K562 (cell line): ENCODE results near the gene PLEKHA7. TPM values are rescaled to one million over a fixed set of nuclear protein-coding genes. Genes with fewer than 3 reads are reported as not detected.
A peak's percentile ranks its signal among the peaks of the same experiment; 100 is the strongest.

Source experiments
- ATF7 ChIP-seq: fragments of 450-650 bp; IDR thresholded peaks from 2 replicates; pipeline ENCODE4 v1.7.1; 2014; ENCODE audit warnings: mild to moderate bottlenecking, moderate library complexity
- BCOR ChIP-seq: fragments of 450-650 bp; IDR thresholded peaks from 2 replicates; pipeline ENCODE4 v1.6.1; 2016
- BRD9 ChIP-seq: fragments of 450-650 bp; IDR thresholded peaks from 2 replicates; pipeline ENCODE4 v1.6.1; 2018; ENCODE audit warnings: low read depth; ENCODE audit not compliant: partially characterized antibody
- CBX3 ChIP-seq, 2 experiments: IDR thresholded peaks; 1 replicate in 1 of 2; 2 replicates in 1 of 2; pipeline ENCODE4 v1.6.1; 2012; ENCODE audit warnings: inconsistent platforms in 2 of 2, low read length in 2 of 2, borderline replicate concordance in 1 of 2, control low read depth in 1 of 2
- CTCFL ChIP-seq: IDR thresholded peaks from 2 replicates; pipeline ENCODE4 v1.6.1; 2011; ENCODE audit warnings: borderline replicate concordance, low read depth, mild to moderate bottlenecking, moderate library complexity, low read length; ENCODE audit not compliant: insufficient read depth, poor library complexity, severe bottlenecking
- EHMT2 ChIP-seq: fragments of 450-650 bp; IDR thresholded peaks from 2 replicates; pipeline ENCODE4 v1.6.1; 2018; ENCODE audit warnings: antibody characterized with exemption
- GTF2F1 ChIP-seq: IDR thresholded peaks from 2 replicates; pipeline ENCODE4 v1.6.1; 2011; ENCODE audit warnings: low read depth, low read length, improper control_type of control experiment
- HMGXB4 ChIP-seq: sonication (generic); formaldehyde crosslinking; IDR thresholded peaks from 2 replicates; pipeline ENCODE4 v1.8.1; 2023; ENCODE audit warnings: mild to moderate bottlenecking, missing genetic modification reagents
- MAZ ChIP-seq, 2 experiments: fragments of 450-650 bp in 1 of 2; sonication (generic) in 1 of 2; formaldehyde crosslinking; IDR thresholded peaks in 1 of 2; conservative IDR thresholded peaks in 1 of 2; 2 replicates each; pipeline versions ENCODE4 v1.4.0 to v1.5.0; 2020; ENCODE audit warnings: mild to moderate bottlenecking in 1 of 2, missing genetic modification reagents in 1 of 2
- NR2C1 ChIP-seq, 2 experiments: fragments of 450-650 bp; IDR thresholded peaks; 2 replicates each; pipeline ENCODE4 v1.6.1; 2017; ENCODE audit warnings: mild to moderate bottlenecking in 2 of 2, antibody characterized with exemption in 1 of 2, inconsistent platforms in 1 of 2, missing compliant biosample characterization in 1 of 2, missing genetic modification characterization in 1 of 2
- OTX1 ChIP-seq: fragments of 450-650 bp; formaldehyde crosslinking; IDR thresholded peaks from 2 replicates; pipeline ENCODE4 v1.4.0; 2022; ENCODE audit warnings: mild to moderate bottlenecking
- PATZ1 ChIP-seq: fragments of 250-450 bp; sonication (Bioruptor Pico); IDR thresholded peaks from 2 replicates; pipeline ENCODE4 v1.5.0; 2020; ENCODE audit warnings: mild to moderate bottlenecking, borderline replicate concordance
- RBFOX2 ChIP-seq: fragments of 200-400 bp; formaldehyde crosslinking; IDR thresholded peaks from 2 replicates; pipeline ENCODE4 v1.6.1; 2017; ENCODE audit warnings: low read depth, mild to moderate bottlenecking, low read length, moderate library complexity
- SMARCA5 ChIP-seq: fragments of 450-650 bp; IDR thresholded peaks from 2 replicates; pipeline ENCODE4 v1.6.1; 2016
- SRSF1 ChIP-seq: fragments of 200-400 bp; formaldehyde crosslinking; IDR thresholded peaks from 2 replicates; pipeline ENCODE4 v1.6.1; 2017; ENCODE audit warnings: mild to moderate bottlenecking, low read depth, low read length, moderate library complexity
- TAF7 ChIP-seq: fragments of 450-650 bp; IDR thresholded peaks from 2 replicates; pipeline ENCODE4 v1.6.1; 2016; ENCODE audit warnings: missing genetic modification characterization, missing compliant biosample characterization
- TBP ChIP-seq: optimal IDR thresholded peaks from 2 replicates; pipeline ENCODE3; 2011; ENCODE audit warnings: low read depth, low read length, improper control_type of control experiment
- ZNF217 ChIP-seq: sonication (generic); formaldehyde crosslinking; IDR thresholded peaks from 2 replicates; pipeline ENCODE4 v1.8.0; 2022; ENCODE audit warnings: mild to moderate bottlenecking, missing genetic modification reagents
- ZNF408 ChIP-seq: fragments of 250-450 bp; sonication (Bioruptor Pico); IDR thresholded peaks from 2 replicates; pipeline ENCODE4 v1.4.0; 2020; ENCODE audit warnings: low read depth, mild to moderate bottlenecking, moderate library complexity
- ZNF639 ChIP-seq, 2 experiments: fragments of 200-800 bp in 1 of 2; sonication (Bioruptor generic) in 1 of 2; sonication (generic) in 1 of 2; formaldehyde crosslinking in 1 of 2; IDR thresholded peaks in 1 of 2; conservative IDR thresholded peaks in 1 of 2; 2 replicates each; pipeline versions ENCODE4 v1.5.0 to v1.6.1; 2016 to 2020; ENCODE audit warnings: missing compliant biosample characterization in 1 of 2, missing genetic modification characterization in 1 of 2, missing genetic modification reagents in 1 of 2
- polyA plus RNA-seq, 8 experiments: library from polyadenylated mRNA; depleted of rRNA in 4 of 8; stranded (reverse) in 5 of 8; unstranded in 3 of 8; fragments of >200 nt; fragmentation: Nextera tagmentation in 2 of 8; fragmentation: Illumina TruSeq in 1 of 8; extraction: Ambion mirVana in 2 of 8; extraction: Trizol in 1 of 8; gene quantifications; 2 replicates each; pipeline versions ENCODE4 v1.2.1 to v1.2.3, GENCODE V29; 2011 to 2014; ENCODE audit warnings: inconsistent platforms in 1 of 8, missing spikeins in 1 of 8
- total RNA-seq, 7 experiments: library from RNA; depleted of rRNA in 6 of 7; stranded (reverse); fragments of >200 nt in 6 of 7; fragmentation: Illumina TruSeq in 2 of 7; extraction: Trizol in 2 of 7; gene quantifications; 2 replicates each; pipeline versions ENCODE4 v1.2.1 to v1.2.3, GENCODE V29; 2011 to 2021; ENCODE audit warnings: low replicate concordance in 1 of 7

Gene PLEKHA7
- total and polyA plus RNA-seq, 9 of the 15 experiments (the other 6 are each of a cell fraction or from before 2014, with no cell fraction given) = 0.06 to 0.77 (median 0.20) TPM; not detected in 1

GRCh38 chr11:16738193-16738946 lies 275.8 kb downstream of the PLEKHA7 start, which contains the start of gene C11orf58 (continued):
- TF ChIP-seq ZNF639 (CRISPR knock-in tag; conservative IDR thresholded peaks at IDR 0.05 in 1 of 2, IDR thresholded peaks at IDR 0.05 in 1 of 2) = peak; percentile 53 to 57; a peak in 1 of 4 replicates
- no peak; the same call in 1 of the 2 replicates for TF ChIP-seq EHMT2
- TF ChIP-seq ATF7 = peak; percentile 91
- TF ChIP-seq BCOR = 0 out of 2 replicates have a peak, but pooled peaks have one; percentile 9
- TF ChIP-seq BRD9 = peak; percentile 90
- TF ChIP-seq TBP = peak; percentile 92
- no peak for TF ChIP-seq SMARCA5
- peak; percentile 95 for TF ChIP-seq RBFOX2
- TF ChIP-seq ZNF217 (CRISPR knock-in tag) = no peak
- no peak for TF ChIP-seq SRSF1
- peak; percentile 75 for TF ChIP-seq TAF7 (tag)
- peak in 1 of 2 experiments; percentile 17; a peak in 1 of 3 replicates for TF ChIP-seq CBX3 (IDR thresholded peaks at IDR 0.05; ENCODE audit: borderline replicate concordance in 1 of 2, low read length in 2 of 2)
- no peak for TF ChIP-seq OTX1 (CRISPR knock-in tag)
- 0 out of 2 replicates have a peak, but pooled peaks have one; percentile 12 for TF ChIP-seq GTF2F1
- TF ChIP-seq HMGXB4 (CRISPR knock-in tag) = peak; percentile 90; the same call in 1 of the 2 replicates
- TF ChIP-seq CTCFL = no peak
- TF ChIP-seq ZNF408 (CRISPR knock-in tag) = no peak
- peak; percentile 70 to 73; a peak in 3 of 4 replicates for TF ChIP-seq MAZ (CRISPR knock-in tag; conservative IDR thresholded peaks at IDR 0.05 in 1 of 2, IDR thresholded peaks at IDR 0.05 in 1 of 2)
- TF ChIP-seq NR2C1 (IDR thresholded peaks at IDR 0.05) = peak; percentile 92
- TF ChIP-seq NR2C1 (tag; IDR thresholded peaks at IDR 0.05) = peak; percentile 94
- TF ChIP-seq PATZ1 (CRISPR knock-in tag) = 0 out of 2 replicates have a peak, but pooled peaks have one; percentile 62
